ENCODE data around the gene MAST3. TPM values are rescaled to one million over a fixed set of nuclear protein-coding genes. Genes with fewer than 3 reads are reported as not detected.

Gene MAST3
- total RNA-seq, 1 experiment from 2014 or later: 13.8 TPM

DNA sequence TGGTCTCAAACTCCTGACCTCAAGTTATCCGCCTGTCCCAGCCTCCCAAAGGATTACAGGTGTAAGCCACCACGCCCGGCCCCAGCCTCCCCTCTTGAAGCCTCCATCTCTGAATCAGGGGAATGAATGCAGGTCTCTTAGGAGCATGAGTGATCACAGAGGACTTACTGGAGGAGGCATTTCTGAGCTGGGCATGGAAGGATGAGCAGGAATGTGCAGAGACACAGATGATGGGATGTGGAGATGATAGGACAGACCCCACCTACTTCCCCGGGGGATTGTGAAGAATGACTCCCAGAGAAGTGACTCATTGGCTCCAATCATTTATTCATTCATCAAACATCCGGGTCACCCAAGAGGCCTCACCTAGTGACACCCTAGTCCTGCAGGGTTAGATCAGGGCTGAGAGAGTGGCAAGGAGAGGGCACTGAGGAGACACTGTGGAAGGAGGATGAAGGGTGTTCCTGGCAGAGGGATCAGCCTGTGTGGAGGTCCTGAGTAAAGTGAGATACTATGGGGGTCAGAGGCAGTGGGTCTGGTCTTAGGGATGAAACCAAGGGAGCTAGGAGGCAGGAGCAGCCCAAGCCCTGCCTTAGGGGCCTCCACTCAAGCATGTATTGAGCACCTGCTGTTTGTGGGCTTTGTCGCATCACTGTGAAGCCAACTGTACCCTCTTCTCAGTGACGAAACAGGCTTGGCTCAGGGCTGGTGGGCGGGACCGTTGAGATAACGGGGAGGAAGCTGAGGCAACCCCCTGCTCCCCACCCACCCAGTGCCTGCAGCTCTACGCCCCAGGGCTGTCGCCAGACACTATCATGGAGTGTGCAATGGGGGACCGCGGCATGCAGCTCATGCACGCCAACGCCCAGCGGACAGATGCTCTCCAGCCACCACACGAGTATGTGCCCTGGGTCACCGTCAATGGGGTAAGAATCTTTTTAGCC is 79.1 kb downstream of the MAST3 start:
- no peak for DNase-seq (ENCODE audit: low spot score)

DNA sequence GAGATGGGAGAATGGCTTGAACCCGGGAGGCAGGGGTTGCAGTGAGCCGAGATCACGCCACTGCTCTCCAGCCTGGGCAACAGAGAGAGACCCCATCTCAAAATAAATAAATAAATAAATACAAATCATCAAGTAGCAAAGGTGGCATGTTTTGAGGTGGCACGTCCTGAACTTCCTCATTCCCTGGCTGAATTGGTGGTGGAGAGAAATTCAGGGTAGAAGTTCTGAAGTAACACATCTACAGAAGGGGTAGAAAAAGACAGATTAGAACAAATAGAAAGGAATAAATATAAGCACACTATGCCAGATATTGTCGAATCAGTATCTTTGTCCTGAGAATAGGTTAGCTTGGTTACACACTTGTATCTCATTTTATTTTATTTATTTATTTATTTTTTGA is 82.4 kb downstream of the MAST3 start:
- no peak for DNase-seq (ENCODE audit: low spot score)

DNA sequence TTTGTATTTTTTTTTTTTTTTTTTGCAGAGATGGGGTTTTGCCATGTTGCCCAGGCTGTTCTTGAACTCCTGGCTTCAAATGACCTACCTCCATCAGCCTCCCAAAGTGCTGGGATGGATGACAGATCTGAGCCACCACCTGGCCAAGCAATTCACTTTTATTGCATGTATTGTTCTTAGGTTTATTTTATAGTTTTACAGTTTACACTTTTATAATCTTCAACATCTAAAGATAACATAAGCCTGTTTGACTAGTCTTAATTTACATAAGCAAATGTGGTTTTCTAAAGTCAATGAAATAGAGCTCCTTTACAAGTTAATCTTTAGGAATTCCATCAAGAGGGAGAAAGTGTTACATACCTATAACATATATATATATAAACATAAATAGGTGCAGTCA is 86.0 kb downstream of the MAST3 start:
- DNase-seq (ENCODE audit: low spot score): no peak

DNA sequence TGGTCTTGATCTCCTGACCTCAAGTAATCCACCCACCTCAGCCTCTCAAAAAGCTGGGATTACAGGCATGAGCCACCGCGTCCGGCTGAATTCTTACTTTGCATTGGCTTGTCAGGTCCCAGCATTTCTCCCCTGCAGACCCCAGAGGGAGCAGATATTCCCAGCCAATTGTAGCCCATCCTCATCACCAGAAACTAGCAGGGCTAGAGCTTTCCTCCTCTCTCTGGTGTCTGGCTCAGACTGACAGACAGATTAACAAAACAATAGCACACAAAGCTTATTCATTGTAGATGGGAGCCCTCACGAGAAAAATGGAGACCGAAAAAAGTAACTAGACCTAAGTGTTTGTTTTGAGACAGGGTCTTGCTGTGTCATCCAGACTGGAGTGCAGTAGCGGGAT is 88.0 kb downstream of the MAST3 start:
- no peak for DNase-seq (ENCODE audit: low spot score)

DNA sequence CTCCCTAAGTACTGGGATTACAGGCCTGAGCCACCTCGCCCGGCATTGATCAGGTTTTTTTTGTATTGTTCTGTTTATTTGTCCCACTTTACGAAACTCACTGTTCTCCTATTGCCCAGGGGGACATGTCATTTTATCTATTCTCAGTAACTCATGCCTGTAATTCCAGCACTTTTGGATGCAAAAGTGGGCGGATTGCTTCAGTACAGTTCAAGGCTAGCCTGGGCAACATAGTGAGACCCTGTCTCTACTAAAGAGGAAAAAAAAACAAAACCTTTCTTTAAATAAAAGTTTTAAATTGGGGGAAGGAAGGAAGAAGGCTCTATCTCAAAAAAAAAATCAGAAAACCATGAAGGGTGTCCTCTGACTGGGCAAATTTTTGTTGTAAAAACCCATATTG is 92.7 kb downstream of the MAST3 start:
- no peak for DNase-seq (ENCODE audit: low spot score)

DNA sequence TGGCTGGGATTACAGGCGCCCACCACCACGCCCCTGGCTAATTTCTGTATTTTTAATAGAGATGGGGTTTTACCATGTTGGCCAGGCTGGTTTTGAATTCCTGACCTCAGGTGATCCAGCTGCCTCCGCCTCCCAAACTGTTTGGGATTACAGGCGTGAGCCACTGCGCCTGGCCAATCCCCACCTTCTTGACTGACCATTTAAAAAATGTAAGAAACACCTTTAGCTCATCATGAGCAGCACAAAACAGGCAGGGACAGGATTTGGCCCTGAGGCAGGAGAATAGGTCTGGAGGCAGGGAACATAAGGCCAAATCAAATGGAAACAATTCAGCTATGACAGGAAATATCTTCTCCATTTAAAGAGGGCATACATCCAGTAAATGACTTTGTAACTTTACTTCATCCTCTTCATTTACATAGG is 94.1 kb downstream of the MAST3 start:
- DNase-seq (ENCODE audit: low spot score): no peak

DNA sequence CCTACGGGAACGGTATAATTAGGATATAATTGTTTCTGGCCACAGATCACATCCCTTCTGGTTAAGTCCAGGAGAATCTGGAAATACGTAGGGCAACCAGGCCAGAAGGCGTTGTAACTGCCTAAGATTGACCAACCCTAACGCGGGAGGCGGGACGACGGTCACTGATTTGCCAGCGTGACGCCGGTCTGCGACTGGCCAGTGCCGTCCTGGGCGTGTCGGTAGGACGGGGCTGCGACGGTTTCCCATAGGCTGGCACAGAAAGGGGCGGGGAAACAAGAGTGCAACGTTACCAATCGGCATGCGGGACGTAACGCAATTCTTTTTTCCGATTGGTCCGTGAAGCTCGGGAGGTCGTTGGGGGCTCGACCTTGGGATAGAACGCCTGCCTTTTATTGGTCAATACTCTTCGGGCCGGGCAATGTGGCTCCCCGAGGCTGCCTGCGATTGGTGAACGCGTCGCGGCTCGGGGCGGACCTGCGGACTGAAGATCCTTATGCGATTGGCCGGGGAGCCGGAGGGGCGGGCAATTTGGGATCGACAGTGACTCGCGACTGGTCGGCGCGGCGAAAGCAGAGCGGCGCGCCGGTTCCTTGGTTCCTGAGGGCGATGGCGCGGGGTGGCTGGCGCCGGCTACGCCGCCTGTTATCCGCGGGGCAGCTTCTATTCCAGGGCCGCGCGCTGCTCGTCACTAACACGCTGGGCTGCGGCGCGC is 95.3 kb downstream of the MAST3 start, which contains the start of gene MPV17L2:
Gene MPV17L2 (plus strand): TSS at position 546 of the 715 bp plus-strand sequence. CDS start 64 bp downstream, at position 610.
- peak; percentile 97 for DNase-seq (ENCODE audit: low spot score)

DNA sequence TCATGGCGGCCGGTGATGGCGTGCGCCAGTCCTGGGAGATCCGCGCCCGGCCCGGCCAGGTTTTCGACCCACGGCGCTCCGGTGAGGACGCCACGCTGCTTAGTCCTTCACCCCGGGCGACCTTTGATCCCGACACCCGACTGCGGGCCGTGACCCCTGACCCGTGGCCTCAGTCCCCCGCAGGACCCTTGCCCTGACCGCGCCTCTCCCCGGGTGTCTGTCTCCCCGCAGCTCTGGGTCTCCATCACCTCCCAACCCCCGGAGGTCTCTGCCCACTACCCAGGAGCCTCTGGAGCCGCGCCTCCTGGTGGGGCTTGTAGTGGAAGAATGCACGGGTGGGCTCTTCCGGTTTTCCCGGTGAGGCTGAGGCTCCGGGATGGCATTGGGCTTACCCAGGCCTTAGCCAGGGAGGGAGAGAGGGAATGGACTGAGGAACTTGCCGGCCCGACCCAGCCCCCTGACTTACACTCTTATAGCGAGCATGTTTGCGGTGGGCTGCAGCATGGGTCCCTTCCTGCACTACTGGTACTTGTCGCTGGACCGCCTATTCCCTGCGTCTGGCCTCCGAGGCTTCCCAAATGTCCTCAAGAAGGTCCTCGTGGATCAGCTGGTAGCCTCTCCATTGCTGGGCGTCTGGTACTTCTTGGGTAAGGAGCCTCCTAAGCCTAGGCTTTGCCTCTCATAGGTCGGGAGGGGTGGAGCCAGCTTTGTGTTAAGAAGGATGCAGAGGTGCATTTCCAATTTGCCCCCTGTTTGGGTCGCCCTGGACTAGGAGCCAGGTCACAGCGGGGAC is 96.0 kb downstream of the MAST3 start:
- no peak for DNase-seq (ENCODE audit: low spot score)

DNA sequence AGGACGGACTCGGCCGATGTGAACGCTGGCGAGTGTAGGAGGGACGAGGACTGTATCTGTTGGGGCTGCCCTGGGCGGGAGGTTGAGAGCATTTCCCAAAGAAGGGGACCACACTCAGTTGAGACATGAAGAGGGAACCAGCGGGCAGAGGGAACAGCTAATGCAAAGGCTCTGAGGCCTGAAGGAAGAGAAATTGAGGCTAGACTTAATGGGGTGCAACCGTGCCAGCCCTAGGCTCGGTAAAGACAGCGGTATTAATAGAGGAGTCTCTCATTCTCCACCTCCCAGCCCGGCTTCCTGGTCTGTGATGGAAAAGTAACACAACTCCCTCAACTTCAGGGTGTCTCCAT is 96.6 kb downstream of the MAST3 start:
- no peak for DNase-seq (ENCODE audit: low spot score)

DNA sequence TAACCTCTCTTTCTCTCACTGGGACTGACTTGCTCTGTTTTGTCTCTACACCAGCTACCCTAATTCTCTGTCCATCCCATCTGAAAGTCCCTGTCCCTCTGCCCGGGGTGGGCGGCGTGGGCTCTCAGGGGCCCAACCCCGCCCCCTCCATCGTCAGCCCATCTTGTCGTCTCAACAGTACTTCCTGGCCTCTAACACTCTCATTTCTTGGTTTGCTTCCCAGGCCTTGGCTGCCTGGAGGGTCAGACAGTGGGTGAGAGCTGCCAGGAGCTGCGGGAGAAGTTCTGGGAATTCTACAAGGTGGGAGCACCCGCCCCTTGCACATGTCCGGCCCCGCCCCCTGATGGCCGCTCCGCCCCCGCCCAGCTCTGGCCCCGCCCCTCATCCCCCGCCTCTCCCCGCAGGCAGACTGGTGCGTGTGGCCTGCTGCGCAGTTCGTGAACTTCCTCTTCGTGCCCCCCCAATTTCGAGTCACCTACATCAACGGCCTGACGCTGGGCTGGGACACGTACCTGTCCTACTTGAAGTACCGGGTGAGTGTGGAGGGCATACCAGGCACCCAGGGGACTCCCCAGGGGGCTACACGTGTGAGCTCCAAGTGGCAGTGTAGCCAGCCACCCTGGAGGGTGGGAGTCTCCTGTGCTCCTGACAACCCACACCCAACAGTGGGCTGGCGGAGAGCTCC is 97.1 kb downstream of the MAST3 start:
- no peak for DNase-seq (ENCODE audit: low spot score)

DNA sequence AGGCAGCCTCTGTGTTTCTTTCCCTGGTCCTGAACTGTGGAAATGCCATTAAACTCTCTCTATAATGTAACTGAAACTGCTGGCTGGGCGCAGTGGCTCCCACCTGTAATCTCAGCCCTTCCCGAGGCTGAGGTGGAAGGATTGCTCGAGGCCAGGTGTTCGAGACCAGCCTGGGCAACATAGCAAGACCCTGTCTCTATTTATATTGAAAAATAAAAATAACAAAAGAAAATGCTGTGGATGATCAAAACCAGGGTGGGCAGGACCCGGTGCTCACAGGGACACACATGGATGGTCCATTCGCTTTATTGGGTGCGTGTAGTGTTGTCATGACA is 98.9 kb downstream of the MAST3 start:
- no peak for DNase-seq (ENCODE audit: low spot score)

DNA sequence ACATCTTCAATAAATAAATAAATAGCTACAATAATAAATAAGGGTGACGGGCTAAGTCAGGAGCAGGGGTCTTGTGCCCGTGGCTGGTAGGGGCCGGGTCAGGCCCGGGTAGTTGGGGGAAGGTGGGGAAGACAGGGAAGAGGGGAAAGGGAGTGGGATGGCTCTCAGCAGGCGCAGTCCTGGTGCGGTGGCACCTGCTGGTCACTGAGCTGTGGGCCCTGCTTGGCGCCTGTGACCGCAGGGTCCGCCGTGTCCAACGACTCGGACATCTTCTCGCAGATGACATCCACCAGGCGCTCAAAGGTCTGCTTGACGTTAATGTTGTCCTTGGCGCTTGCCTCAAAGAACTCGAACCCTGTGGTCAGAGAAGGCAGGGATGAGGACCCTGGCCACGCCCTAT is 99.7 kb downstream of the MAST3 start:
- DNase-seq (ENCODE audit: low spot score): no peak

DNA sequence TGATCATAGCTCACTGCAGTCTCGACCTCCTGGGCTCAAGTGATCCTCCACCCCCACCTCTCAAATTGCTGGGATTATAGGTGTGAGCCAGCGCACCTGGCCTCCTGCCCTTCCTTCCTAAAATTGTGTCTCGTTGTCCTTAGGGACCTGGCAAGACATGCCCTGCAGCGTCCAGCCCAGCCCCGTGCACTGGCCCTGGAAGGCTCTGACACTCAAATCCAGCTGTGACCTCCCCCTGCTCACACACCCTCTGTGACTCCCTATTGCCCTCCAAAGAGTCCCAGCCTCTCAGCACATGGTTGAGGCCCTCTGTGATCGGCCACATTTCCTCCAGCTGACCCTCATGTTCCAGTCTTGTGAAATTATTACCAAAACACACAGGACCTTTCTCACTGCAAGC is 100.4 kb downstream of the MAST3 start:
- no peak for DNase-seq (ENCODE audit: low spot score)

DNA sequence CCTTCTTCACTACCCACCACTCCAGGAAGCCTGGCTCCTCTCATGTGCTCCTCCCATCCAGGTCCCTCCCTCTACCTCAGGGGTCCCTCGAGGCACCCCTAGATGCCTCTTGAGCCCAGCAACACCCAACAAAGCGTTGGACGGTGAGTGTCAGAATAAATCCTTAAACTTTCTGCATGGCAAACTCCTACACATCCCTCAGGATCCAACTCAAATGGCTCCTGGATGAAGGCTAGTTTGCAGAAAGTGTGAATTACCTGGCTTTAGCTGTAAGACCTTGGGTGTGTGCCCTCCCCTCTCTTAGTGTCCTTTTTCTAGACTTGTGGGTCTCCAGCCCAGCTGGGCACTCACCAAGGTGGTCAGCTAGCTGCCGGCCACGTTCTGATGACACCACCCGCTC is 100.8 kb downstream of the MAST3 start:
- DNase-seq (ENCODE audit: low spot score): no peak

Small RNA genes within 50 kb of the gene (small RNA-seq; reads per million reads assigned to genes)
- gene IFI30: not detected

Other genes with a start within 250 kb of the MAST3 start
- 0.23 and 0.31 TPM in 2 replicates for gene JAK3, start 249.8 kb upstream of the MAST3 start, total RNA-seq (2014; rRNA removed; shearing (Covaris generic))
- 2,120 and 2,211 TPM in 2 replicates for gene RPL18A, start 237.9 kb upstream of the MAST3 start, total RNA-seq (2014; rRNA removed; shearing (Covaris generic))
- gene SLC5A5, start 225.8 kb upstream of the MAST3 start, total RNA-seq (2014; rRNA removed; shearing (Covaris generic)): not detected in 2 replicates
- gene CCDC124, start 164.8 kb upstream of the MAST3 start, total RNA-seq (2014; rRNA removed; shearing (Covaris generic)): 77.2 and 85.3 TPM in 2 replicates
- 0.13 and 0.28 TPM in 2 replicates for gene KCNN1, start 130.7 kb upstream of the MAST3 start, total RNA-seq (2014; rRNA removed; shearing (Covaris generic))
- gene ARRDC2, start 89.6 kb upstream of the MAST3 start, total RNA-seq (2014; rRNA removed; shearing (Covaris generic)): 39.1 and 40.5 TPM in 2 replicates
- gene IL12RB1, start 10.8 kb upstream of the MAST3 start, total RNA-seq (2014; rRNA removed; shearing (Covaris generic)): not detected in 2 replicates
- 26.4 and 37.7 TPM in 2 replicates for gene PIK3R2, start 55.4 kb downstream of the MAST3 start, total RNA-seq (2014; rRNA removed; shearing (Covaris generic))
- gene IFI30, start 76.0 kb downstream of the MAST3 start, total RNA-seq (2014; rRNA removed; shearing (Covaris generic)): 58.9 and 74.6 TPM in 2 replicates
- 42.3 and 54.3 TPM in 2 replicates for gene MPV17L2, start 95.4 kb downstream of the MAST3 start, total RNA-seq (2014; rRNA removed; shearing (Covaris generic))
- 1.2 and 2.7 TPM in 2 replicates for gene RAB3A, start 106.3 kb downstream of the MAST3 start, total RNA-seq (2014; rRNA removed; shearing (Covaris generic))
- gene PDE4C, start 128.7 kb downstream of the MAST3 start, total RNA-seq (2014; rRNA removed; shearing (Covaris generic)): 3.4 TPM in 1 of 2 replicates, not detected in the other
- 0.71 and 1.1 TPM in 2 replicates for gene IQCN, start 176.7 kb downstream of the MAST3 start, total RNA-seq (2014; rRNA removed; shearing (Covaris generic))
- gene JUND, start 183.8 kb downstream of the MAST3 start, total RNA-seq (2014; rRNA removed; shearing (Covaris generic)): 379 and 438 TPM in 2 replicates
- gene LSM4, start 225.3 kb downstream of the MAST3 start, total RNA-seq (2014; rRNA removed; shearing (Covaris generic)): 733 and 750 TPM in 2 replicates
- 13.6 and 18.9 TPM in 2 replicates for gene PGPEP1, start 242.8 kb downstream of the MAST3 start, total RNA-seq (2014; rRNA removed; shearing (Covaris generic))

All from HT-29 (cell line).